Measurements from ENCODE around the gene AKAP13.

Gene AKAP13

DNA sequence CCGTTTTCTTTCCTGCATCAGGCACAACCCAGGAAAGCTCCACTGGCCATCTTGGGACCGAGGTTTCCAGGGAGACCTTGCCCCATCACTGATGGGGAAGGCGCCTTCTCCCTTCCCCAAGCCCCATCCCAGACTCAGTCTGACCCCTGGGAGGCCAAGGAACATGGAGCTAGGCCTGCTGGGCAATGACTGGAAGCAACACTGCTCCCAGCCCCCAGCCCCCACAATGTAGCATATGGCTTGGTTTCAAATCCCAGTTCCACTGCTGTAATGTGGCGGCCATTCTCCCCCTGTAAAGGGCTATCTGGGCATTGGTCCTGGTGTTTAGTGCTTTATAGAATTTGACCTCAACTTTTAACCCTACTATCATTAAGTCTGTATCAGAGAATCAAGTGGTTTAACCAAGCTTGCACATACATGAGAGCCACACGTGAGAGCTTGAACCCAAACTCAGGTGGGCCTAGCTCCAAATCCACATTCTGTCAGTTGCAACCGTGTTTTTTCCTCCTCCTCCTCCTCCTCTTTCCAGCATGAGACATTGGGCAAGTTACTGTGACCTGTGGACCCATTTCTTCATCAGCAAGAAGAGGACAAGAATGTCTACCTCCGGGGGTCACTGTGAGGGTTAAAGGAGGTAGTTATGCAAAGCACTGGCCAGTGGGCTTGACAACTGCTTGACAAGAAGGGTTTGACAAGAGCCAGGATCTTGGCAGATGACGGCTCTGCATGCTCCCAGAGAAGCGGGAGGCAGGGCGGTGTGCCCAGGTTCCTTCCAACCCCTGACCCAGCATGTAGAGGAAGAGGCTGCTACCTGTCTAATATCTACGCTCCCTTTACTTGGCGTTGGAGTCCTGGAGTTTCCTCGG is 376.9 kb downstream of the AKAP13 start:
- Mint-ChIP-seq H3K4me1 (peaks cover 26% of the 10 kb centered on the region), H3K9me3 (no peaks in the 10 kb centered on the region), H3K27ac (no peak overlapping the region), H3K36me3 (ENCODE audit: low read depth) (peaks cover 9% of the 10 kb centered on the region), H3K27me3 (ENCODE audit: low read depth, poor library complexity) (no peaks in the 10 kb centered on the region), H3K4me3 (no peak overlapping the region)
- no peak for TF ChIP-seq CTCF (IDR thresholded peaks at IDR 0.05)
- no peak for DNase-seq

GRCh38 chr15:85757939-85758654 is 377.7 kb downstream of the AKAP13 start:
- H3K36me3 Mint-ChIP-seq (ENCODE audit: low read depth) = peaks cover 9% of the 10 kb centered on the region
- H3K27me3 Mint-ChIP-seq (ENCODE audit: low read depth, poor library complexity) = no peaks in the 10 kb centered on the region
- peak overlapping the region; percentile 39 for H3K27ac Mint-ChIP-seq
- no peaks in the 10 kb centered on the region for H3K9me3 Mint-ChIP-seq
- peaks cover 25% of the 10 kb centered on the region for H3K4me1 Mint-ChIP-seq
- DNase-seq = no peak
- TF ChIP-seq CTCF (IDR thresholded peaks at IDR 0.05) = no peak
- no peak overlapping the region for H3K4me3 Mint-ChIP-seq

- Mint-ChIP-seq H3K4me3 (no peak overlapping the region), H3K27ac (no peak overlapping the region), H3K4me1 (peaks cover 30% of the 10 kb centered on the region), H3K36me3 (ENCODE audit: low read depth) (peaks cover 9% of the 10 kb centered on the region), H3K9me3 (no peaks in the 10 kb centered on the region), H3K27me3 (ENCODE audit: low read depth, poor library complexity) (no peaks in the 10 kb centered on the region)
- DNase-seq = no peak
- TF ChIP-seq CTCF (IDR thresholded peaks at IDR 0.05) = no peak
These were observed 378.2 kb downstream of the AKAP13 start for GRCh38 chr15:85758655-85758978.

DNA sequence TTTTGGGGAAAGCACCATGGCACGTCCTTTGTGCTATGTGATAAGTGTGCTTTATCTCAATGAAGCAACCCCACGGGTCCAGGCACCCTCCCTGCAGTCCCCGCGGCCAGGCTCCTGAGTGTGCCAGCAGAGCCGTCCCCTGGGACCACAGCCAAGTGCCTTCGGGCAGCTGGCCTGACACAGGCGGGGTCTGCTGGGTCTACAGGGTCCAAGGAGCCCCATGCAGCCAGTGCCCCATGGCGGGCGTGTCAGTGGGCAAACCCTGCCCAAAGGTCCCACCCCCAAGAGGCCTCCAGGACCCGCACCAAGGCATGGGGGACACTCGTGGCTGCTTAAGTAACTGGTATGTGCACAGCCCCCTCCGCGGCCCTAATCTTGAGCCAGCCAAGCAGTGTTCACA is 379.0 kb downstream of the AKAP13 start:
- no peak for TF ChIP-seq CTCF (IDR thresholded peaks at IDR 0.05)
- no peak overlapping the region for H3K4me3 Mint-ChIP-seq
- H3K36me3 Mint-ChIP-seq (ENCODE audit: low read depth) = peaks cover 9% of the 10 kb centered on the region
- no peak overlapping the region for H3K27ac Mint-ChIP-seq
- H3K9me3 Mint-ChIP-seq = no peaks in the 10 kb centered on the region
- no peak for DNase-seq
- H3K4me1 Mint-ChIP-seq = peaks cover 31% of the 10 kb centered on the region
- H3K27me3 Mint-ChIP-seq (ENCODE audit: low read depth, poor library complexity) = no peaks in the 10 kb centered on the region

DNA sequence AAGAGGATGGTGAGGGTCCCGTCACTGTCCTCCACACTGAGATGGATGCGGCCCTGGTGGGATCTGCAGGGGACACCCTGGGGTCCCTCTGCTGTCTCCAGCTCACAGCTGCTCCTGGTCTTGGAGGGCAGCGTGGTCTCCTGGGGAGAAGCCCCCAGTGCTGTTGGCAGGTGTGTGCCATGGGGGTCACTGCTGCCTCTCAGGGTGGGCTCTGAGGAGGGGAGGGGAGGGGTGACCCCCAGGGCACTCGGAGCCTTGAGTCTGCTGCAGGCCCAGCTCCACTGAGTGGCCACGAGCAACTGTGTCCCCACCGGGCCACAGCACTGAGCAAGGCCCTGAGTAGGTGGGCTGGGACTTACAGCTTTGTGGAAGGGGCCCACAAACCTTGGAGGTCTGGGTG is 379.6 kb downstream of the AKAP13 start:
- no peak for TF ChIP-seq CTCF (IDR thresholded peaks at IDR 0.05)
- DNase-seq = no peak
- Mint-ChIP-seq H3K36me3 (ENCODE audit: low read depth) (peaks cover 9% of the 10 kb centered on the region), H3K4me1 (peaks cover 32% of the 10 kb centered on the region), H3K27me3 (ENCODE audit: low read depth, poor library complexity) (no peaks in the 10 kb centered on the region), H3K4me3 (no peak overlapping the region), H3K9me3 (no peaks in the 10 kb centered on the region), H3K27ac (no peak overlapping the region)

Measured in nephron progenitor cell (in vitro differentiated cells).